Measurements from ENCODE around the gene MRPS9. TPM values are rescaled to one million over a fixed set of nuclear protein-coding genes. Genes with fewer than 3 reads are reported as not detected.

The MRPS9 gene
- polyA plus RNA-seq, 1 donor = 28.3 TPM

Other genes with a start within 250 kb of the MRPS9 start
- 0.13 TPM for gene POU3F3, start 184.0 kb upstream of the MRPS9 start, polyA plus RNA-seq (ENCODE audit: insufficient read length)
- gene GPR45, start 203.7 kb downstream of the MRPS9 start, polyA plus RNA-seq (ENCODE audit: insufficient read length) = not detected

All from forelimb muscle (tissue), 1 donor.